H9 (cell line): Measurements from ENCODE around the gene ANKRD16. TPM values are rescaled to one million over a fixed set of nuclear protein-coding genes. Genes with fewer than 3 reads are reported as not detected.

Source experiments
- DNase-seq: peaks from one replicate; pipeline ENCODE4 v3.0.0-alpha.2; 2017
- H2AFZ ChIP-seq: one replicate; pipeline ENCODE4 v1.6.1; 2013; ENCODE audit warnings: mild to moderate bottlenecking, low read length, control low read depth, moderate library complexity
- H2AK5ac ChIP-seq: 2 replicates; pipeline ENCODE4 v1.6.1; 2013; ENCODE audit warnings: low read length, control low read depth, mixed read lengths; ENCODE audit not compliant: insufficient read length
- H2BK120ac ChIP-seq: one replicate; pipeline ENCODE4 v1.6.1; 2013; ENCODE audit warnings: low read depth, mild to moderate bottlenecking, low read length, control low read depth, inconsistent platforms; ENCODE audit not compliant: poor library complexity, severe bottlenecking
- H2BK12ac ChIP-seq: 2 replicates; pipeline ENCODE4 v1.6.1; 2013; ENCODE audit warnings: low read length, control low read depth, mixed read lengths, low read depth; ENCODE audit not compliant: insufficient read length
- H2BK15ac ChIP-seq: 2 replicates; pipeline ENCODE4 v1.6.1; 2013; ENCODE audit warnings: low read depth, low read length, control low read depth
- H2BK20ac ChIP-seq: one replicate; pipeline ENCODE4 v1.6.1; 2013; ENCODE audit warnings: low read depth, mild to moderate bottlenecking, low read length, control low read depth, inconsistent platforms; ENCODE audit not compliant: poor library complexity, severe bottlenecking
- H2BK5ac ChIP-seq: 2 replicates; pipeline ENCODE4 v1.6.1; 2013; ENCODE audit warnings: low read length, control low read depth, mixed read lengths; ENCODE audit not compliant: insufficient read length
- H3K14ac ChIP-seq: 2 replicates; pipeline ENCODE4 v1.6.1; 2013; ENCODE audit warnings: low read length, control low read depth; ENCODE audit not compliant: insufficient read depth
- H3K18ac ChIP-seq: 2 replicates; pipeline ENCODE4 v1.6.1; 2013; ENCODE audit warnings: low read depth, mild to moderate bottlenecking, mixed read lengths, low read length, control low read depth; ENCODE audit not compliant: insufficient read length
- H3K23ac ChIP-seq: 2 replicates; pipeline ENCODE4 v1.6.1; 2013; ENCODE audit warnings: low read length, control low read depth, mixed read lengths, low read depth; ENCODE audit not compliant: insufficient read length
- H3K23me2 ChIP-seq: 2 replicates; pipeline ENCODE4 v1.6.1; 2013; ENCODE audit warnings: low read depth, mild to moderate bottlenecking, mixed read lengths, low read length, control low read depth; ENCODE audit not compliant: insufficient read length, poor library complexity, severe bottlenecking
- H3K27ac ChIP-seq: 2 replicates; pipeline ENCODE4 v1.5.1; 2013; ENCODE audit warnings: low read length, control low read depth, mixed read lengths, low read depth; ENCODE audit not compliant: insufficient read length
- H3K27me3 ChIP-seq: 2 replicates; pipeline ENCODE4 v1.6.1; 2013; ENCODE audit warnings: low read length, control low read depth, inconsistent platforms; ENCODE audit not compliant: insufficient read depth
- H3K4ac ChIP-seq: 2 replicates; pipeline ENCODE4 v1.6.1; 2013; ENCODE audit warnings: low read depth, mild to moderate bottlenecking, control low read depth, inconsistent platforms, low read length, moderate library complexity
- H3K4me1 ChIP-seq: 2 replicates; pipeline ENCODE4 v1.6.1; 2013; ENCODE audit warnings: low read length, control low read depth, inconsistent platforms; ENCODE audit not compliant: insufficient read depth
- H3K4me2 ChIP-seq: 2 replicates; pipeline ENCODE4 v1.6.1; 2013; ENCODE audit warnings: low read length, control low read depth, mixed read lengths; ENCODE audit not compliant: insufficient read length, insufficient read depth
- H3K56ac ChIP-seq: 2 replicates; pipeline ENCODE4 v1.6.1; 2013; ENCODE audit warnings: low read depth, mild to moderate bottlenecking, mixed read lengths, low read length, control low read depth; ENCODE audit not compliant: insufficient read length
- H3K79me1 ChIP-seq: 2 replicates; pipeline ENCODE4 v1.6.1; 2013; ENCODE audit warnings: low read depth, mild to moderate bottlenecking, moderate library complexity, low read length, control low read depth, inconsistent platforms; ENCODE audit not compliant: insufficient read depth, poor library complexity, severe bottlenecking
- H3K79me2 ChIP-seq: 2 replicates; pipeline ENCODE4 v1.6.1; 2013; ENCODE audit warnings: low read length, control low read depth, inconsistent platforms; ENCODE audit not compliant: insufficient read depth
- H3K9ac ChIP-seq: 2 replicates; pipeline ENCODE4 v1.6.1; 2013; ENCODE audit warnings: low read length, control low read depth, mixed read lengths; ENCODE audit not compliant: insufficient read length; ENCODE audit errors: extremely low read depth
- H3K9me3 ChIP-seq: one replicate; pipeline ENCODE4 v1.6.1; 2013; ENCODE audit warnings: low read depth, low read length, inconsistent platforms; ENCODE audit not compliant: control insufficient read depth
- H3T11ph ChIP-seq: one replicate; pipeline ENCODE4 v1.6.1; 2013; ENCODE audit warnings: mild to moderate bottlenecking, low read length, control low read depth, inconsistent platforms
- H4K20me1 ChIP-seq: one replicate; pipeline ENCODE4 v1.6.1; 2013; ENCODE audit not compliant: control insufficient read depth, insufficient read length, insufficient read depth
- H4K5ac ChIP-seq: 2 replicates; pipeline ENCODE4 v1.6.1; 2013; ENCODE audit warnings: low read depth, mild to moderate bottlenecking, mixed read lengths, low read length, control low read depth; ENCODE audit not compliant: insufficient read length
- H4K8ac ChIP-seq: replicated peaks from 2 replicates; pipeline ENCODE4 v1.6.1; 2013; ENCODE audit warnings: low read length, control low read depth, mixed read lengths, low read depth; ENCODE audit not compliant: insufficient read length
- H4K91ac ChIP-seq: 2 replicates; pipeline ENCODE4 v1.6.1; 2013; ENCODE audit warnings: low read depth, mild to moderate bottlenecking, moderate library complexity, mixed read lengths, low read length, control low read depth; ENCODE audit not compliant: insufficient read length
- H3K27ac Mint-ChIP-seq, 3 experiments: 2 replicates in 2 of 3; 3 replicates in 1 of 3; pipeline ENCODE4 v1.8.0; 2020 to 2021; ENCODE audit warnings: mixed read lengths in 3 of 3, mild to moderate bottlenecking in 1 of 3, moderate library complexity in 1 of 3
- H3K27me3 Mint-ChIP-seq: 2 replicates; pipeline ENCODE4 v1.8.0; 2021; ENCODE audit warnings: low read depth, mild to moderate bottlenecking, moderate library complexity, mixed read lengths
- H3K36me3 Mint-ChIP-seq, 3 experiments: 2 replicates in 2 of 3; 3 replicates in 1 of 3; pipeline ENCODE4 v1.8.0; 2020 to 2021; ENCODE audit warnings: low read depth in 3 of 3, mixed read lengths in 3 of 3; ENCODE audit not compliant: insufficient read depth in 1 of 3
- H3K4me1 Mint-ChIP-seq, 2 experiments: 2 replicates each; pipeline ENCODE4 v1.8.0; 2020; ENCODE audit warnings: mixed read lengths in 2 of 2
- H3K4me3 Mint-ChIP-seq, 2 experiments: 2 replicates in 1 of 2; 3 replicates in 1 of 2; pipeline ENCODE4 v1.8.0; 2020 to 2021; ENCODE audit warnings: mild to moderate bottlenecking in 2 of 2, mixed read lengths in 2 of 2, moderate library complexity in 1 of 2
- H3K9me3 Mint-ChIP-seq, 2 experiments: 2 replicates in 1 of 2; 3 replicates in 1 of 2; pipeline ENCODE4 v1.8.0; 2020; ENCODE audit warnings: mild to moderate bottlenecking in 2 of 2, mixed read lengths in 2 of 2, moderate library complexity in 1 of 2
- WGBS: extraction: QIAGEN DNeasy Blood & Tissue Kit; methylation state at CpG from one replicate; pipeline ENCODE4 v1.1.7; 2013; ENCODE audit warnings: missing lambda C conversion rate, low lambda C conversion rate, mixed read lengths; ENCODE audit not compliant: insufficient read length; ENCODE audit errors: extremely low coverage; 5-methylcytosine and 5-hydroxymethylcytosine counted together
- total RNA-seq: library from RNA; stranded (reverse); gene quantifications from 2 replicates; pipeline ENCODE4 v1.2.1, GENCODE V29; 2021
- TF ChIP-seq, protein P1 (sequence below): fragments of 200-600 bp; sonication (generic); conservative IDR thresholded peaks from 3 replicates; pipeline ENCODE4 v1.8.0; 2021; ENCODE audit warnings: antibody characterized with exemption, mild to moderate bottlenecking

ANKRD16 gene
- total RNA-seq, 1 experiment from 2014 or later = 11.4 TPM

DNA sequence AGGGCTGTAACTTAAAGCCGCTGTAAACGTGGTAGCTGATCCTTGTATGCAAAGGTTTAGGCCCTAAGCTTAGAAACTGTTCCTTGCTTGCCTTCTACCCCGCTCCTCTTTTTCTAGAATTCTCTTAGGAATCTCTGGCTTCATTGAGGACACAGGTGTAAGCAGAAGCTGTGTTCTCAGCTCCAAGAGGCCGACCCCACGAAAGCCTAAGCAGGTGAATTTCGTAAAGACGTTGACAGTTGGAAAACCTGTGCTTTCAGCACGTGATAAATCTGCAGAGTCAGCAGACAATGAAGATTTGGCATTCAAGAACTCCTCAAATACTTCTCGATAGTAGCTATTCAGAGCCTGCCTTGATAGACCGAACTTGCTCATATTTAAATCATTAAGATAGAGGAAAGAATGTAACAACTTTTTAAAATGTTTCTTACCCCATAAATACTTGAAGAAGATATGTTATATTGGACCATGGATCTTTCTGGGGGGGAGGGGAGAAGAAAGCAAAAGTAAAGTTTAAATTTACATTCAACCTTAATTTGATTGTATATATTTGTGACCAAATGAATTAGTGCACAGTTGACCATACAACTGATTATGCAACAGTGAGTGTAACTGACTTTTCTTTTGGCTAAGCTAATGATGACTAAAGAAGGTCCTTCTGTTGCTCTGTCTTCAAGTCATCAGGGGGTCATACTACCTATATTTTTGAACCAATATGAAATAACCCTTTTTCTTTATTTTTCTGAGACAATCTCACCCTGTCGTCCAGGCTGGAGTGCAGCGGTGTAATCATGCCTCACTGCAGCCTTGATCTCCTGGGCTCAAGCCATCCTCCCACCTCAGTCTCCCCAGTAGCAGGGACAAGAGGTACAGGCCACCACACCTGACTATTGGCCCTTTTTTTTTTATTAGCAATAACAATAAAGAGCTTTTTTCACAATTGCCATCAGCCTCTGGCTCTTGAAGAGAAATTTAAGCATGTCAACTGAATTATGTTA, 75.3 kb downstream of the ANKRD16 start:
- H2BK20ac ChIP-seq = no peak overlapping the region
- no peaks in the 10 kb centered on the region; the same call in 1 of the 2 replicates for H3K27me3 Mint-ChIP-seq
- H3K79me1 ChIP-seq = no peaks in the 10 kb centered on the region
- peaks cover 29% of the 10 kb centered on the region; the same call in 1 of the 2 replicates for H3K79me2 ChIP-seq
- DNase-seq = no peak
- TF ChIP-seq, protein P1, sequence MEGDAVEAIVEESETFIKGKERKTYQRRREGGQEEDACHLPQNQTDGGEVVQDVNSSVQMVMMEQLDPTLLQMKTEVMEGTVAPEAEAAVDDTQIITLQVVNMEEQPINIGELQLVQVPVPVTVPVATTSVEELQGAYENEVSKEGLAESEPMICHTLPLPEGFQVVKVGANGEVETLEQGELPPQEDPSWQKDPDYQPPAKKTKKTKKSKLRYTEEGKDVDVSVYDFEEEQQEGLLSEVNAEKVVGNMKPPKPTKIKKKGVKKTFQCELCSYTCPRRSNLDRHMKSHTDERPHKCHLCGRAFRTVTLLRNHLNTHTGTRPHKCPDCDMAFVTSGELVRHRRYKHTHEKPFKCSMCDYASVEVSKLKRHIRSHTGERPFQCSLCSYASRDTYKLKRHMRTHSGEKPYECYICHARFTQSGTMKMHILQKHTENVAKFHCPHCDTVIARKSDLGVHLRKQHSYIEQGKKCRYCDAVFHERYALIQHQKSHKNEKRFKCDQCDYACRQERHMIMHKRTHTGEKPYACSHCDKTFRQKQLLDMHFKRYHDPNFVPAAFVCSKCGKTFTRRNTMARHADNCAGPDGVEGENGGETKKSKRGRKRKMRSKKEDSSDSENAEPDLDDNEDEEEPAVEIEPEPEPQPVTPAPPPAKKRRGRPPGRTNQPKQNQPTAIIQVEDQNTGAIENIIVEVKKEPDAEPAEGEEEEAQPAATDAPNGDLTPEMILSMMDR = no peak
- peak overlapping the region; percentile 95 for H3K9ac ChIP-seq
- H2AK5ac ChIP-seq = no peak overlapping the region
- H3K4me2 ChIP-seq = peak overlapping the region; percentile 79
- no peaks in the 10 kb centered on the region; a peak in 2 of 5 replicates for H3K9me3 Mint-ChIP-seq
- H3K14ac ChIP-seq = peak overlapping the region; percentile 97; the same call in 1 of the 2 replicates
- no CpG with 5 or more reads among the region's 12 CpGs for WGBS
- no peak overlapping the region for H3K56ac ChIP-seq
- peaks cover 9 to 11% (median 9%) of the 10 kb centered on the region in 3 experiments; a peak in 6 of 7 replicates for H3K36me3 Mint-ChIP-seq
- no peak overlapping the region for H3K23ac ChIP-seq
- peaks cover 4% of the 10 kb centered on the region for H3K23me2 ChIP-seq
- no peak overlapping the region for H2BK12ac ChIP-seq
- H3K4ac ChIP-seq = no peak overlapping the region; the same call in 1 of the 2 replicates
- H2BK15ac ChIP-seq = no peak overlapping the region
- H3K9me3 ChIP-seq = no peaks in the 10 kb centered on the region
- H4K5ac ChIP-seq = no peak overlapping the region
- peak overlapping the region; percentile 60 to 95 (median 88); a peak in 6 of 7 replicates for H3K27ac Mint-ChIP-seq
- no peak overlapping the region for H4K91ac ChIP-seq
- no peak overlapping the region for H2BK120ac ChIP-seq
- H3K27ac ChIP-seq = peak overlapping the region; percentile 9
- no peak overlapping the region for H4K8ac ChIP-seq
- H3K4me1 Mint-ChIP-seq = peaks cover 27 to 30% of the 10 kb centered on the region in 2 experiments
- peak overlapping the region; percentile 72 for H3K18ac ChIP-seq
- no peak overlapping the region for H2BK5ac ChIP-seq
- no peaks in the 10 kb centered on the region for H4K20me1 ChIP-seq
- H3T11ph ChIP-seq = no peak overlapping the region
- H3K4me3 Mint-ChIP-seq = peak overlapping the region; percentile 74 to 92
- H2AFZ ChIP-seq = no peak overlapping the region
- H3K4me1 ChIP-seq = no peaks in the 10 kb centered on the region
- H3K27me3 ChIP-seq = no peaks in the 10 kb centered on the region
